ES-I3 (cell line): ENCODE data around the gene CDADC1.

ENCODE experiments used
- H3K36me3 ChIP-seq: 2 replicates; pipeline ENCODE4 v1.6.1; 2013; ENCODE audit warnings: mild to moderate bottlenecking, low read length, control low read depth, moderate library complexity; ENCODE audit not compliant: insufficient read depth
- H3K4me1 ChIP-seq: 2 replicates; pipeline ENCODE4 v1.6.1; 2013; ENCODE audit warnings: mild to moderate bottlenecking, control low read depth, low read length; ENCODE audit not compliant: insufficient read depth
- H3K9ac ChIP-seq: 2 replicates; pipeline ENCODE4 v1.6.1; 2013; ENCODE audit warnings: low read depth, mild to moderate bottlenecking, low read length, moderate library complexity
- H3K9me3 ChIP-seq: 2 replicates; pipeline ENCODE4 v1.6.1; 2013; ENCODE audit warnings: mild to moderate bottlenecking, low read length, moderate library complexity; ENCODE audit not compliant: control insufficient read depth, insufficient read depth

The CDADC1 gene

DNA sequence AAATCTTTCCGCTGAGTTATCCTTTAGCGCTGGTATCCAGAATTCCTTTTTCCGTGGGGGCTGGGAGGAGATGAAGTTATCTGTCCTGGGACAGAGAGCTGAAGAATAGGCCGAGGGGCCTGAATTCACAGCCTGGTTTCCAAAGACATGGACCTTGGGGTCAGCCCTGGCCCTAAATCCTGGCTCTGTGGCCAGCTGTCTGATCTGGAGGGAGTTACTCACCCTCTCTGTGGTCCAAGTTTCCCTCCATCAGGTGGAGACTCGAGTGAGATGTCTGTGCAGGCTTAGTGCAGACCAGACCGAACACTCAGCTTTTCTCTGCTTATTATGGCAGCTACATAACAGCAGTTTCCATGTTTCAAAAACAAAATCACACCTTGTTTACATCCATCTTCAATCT, 59.6 kb downstream of the CDADC1 start:
- no peaks in the 10 kb centered on the region for H3K9me3 ChIP-seq
- no peaks in the 10 kb centered on the region for H3K4me1 ChIP-seq
- no peak overlapping the region for H3K9ac ChIP-seq
- no peaks in the 10 kb centered on the region for H3K36me3 ChIP-seq

DNA sequence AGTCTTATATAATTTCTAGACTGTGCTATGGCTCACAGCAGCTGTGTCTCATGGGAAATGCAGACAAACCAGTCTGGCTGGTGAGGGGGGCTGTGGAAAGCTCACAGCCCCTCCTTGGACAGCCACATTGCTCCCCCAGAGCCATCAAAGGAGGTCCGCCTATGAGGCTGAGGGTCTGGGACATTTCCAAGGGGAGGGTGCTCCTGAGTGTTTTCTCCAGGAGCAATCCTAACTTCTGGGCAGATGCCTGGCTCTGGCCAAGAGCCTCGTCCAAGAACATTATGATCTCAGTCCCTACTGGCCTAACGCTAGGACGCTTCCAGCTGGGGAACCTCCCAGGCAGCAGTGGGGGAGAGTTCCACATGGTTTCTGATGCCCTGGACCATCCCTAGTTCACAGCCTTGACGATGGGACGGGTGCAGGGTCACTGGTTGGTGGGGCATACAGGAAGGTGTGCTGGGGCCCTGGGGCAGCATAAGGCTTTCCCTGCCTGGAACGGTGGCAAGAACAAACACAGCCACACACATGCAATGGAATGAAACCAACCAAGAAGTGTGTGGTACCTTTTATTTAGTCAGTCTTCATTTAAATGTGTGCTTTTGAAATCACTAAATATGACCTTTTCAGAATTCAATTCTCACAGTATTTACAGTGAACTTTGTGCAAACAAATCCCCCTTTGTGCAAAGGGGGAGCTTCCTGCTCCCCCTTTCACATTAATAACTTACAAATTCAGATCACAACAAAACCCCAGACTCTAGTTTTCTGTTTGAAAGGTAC, 60.6 kb downstream of the CDADC1 start:
- H3K4me1 ChIP-seq: no peaks in the 10 kb centered on the region
- H3K9ac ChIP-seq: no peak overlapping the region
- H3K36me3 ChIP-seq: no peaks in the 10 kb centered on the region
- H3K9me3 ChIP-seq: no peaks in the 10 kb centered on the region

DNA sequence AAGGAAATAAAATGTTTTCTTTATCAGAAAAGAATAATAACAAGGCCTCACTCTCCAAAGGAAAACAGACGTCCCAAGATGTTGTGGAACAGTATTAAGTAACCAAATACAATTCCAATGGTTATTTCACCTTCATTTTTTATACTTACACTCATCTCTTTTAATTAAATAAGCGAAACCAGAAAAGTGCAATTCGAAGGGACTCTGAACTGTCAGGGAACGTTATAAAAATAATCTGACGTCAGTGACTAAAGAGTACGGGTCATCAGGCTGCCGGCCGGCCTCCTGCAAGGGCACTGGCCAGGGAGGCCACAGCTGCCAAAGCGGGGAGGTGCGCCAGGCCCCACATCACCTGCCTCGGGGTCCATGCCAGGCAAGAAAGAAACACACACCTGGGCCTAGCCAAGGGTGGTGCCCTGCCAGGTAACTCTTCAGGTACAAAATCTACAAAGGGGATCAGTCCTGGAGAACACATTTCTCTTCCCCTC, 61.2 kb downstream of the CDADC1 start:
- Histone ChIP-seq H3K9ac (no peak overlapping the region), H3K4me1 (peaks cover 6% of the 10 kb centered on the region; the same call in 1 of the 2 replicates), H3K9me3 (no peaks in the 10 kb centered on the region), H3K36me3 (no peaks in the 10 kb centered on the region)

DNA sequence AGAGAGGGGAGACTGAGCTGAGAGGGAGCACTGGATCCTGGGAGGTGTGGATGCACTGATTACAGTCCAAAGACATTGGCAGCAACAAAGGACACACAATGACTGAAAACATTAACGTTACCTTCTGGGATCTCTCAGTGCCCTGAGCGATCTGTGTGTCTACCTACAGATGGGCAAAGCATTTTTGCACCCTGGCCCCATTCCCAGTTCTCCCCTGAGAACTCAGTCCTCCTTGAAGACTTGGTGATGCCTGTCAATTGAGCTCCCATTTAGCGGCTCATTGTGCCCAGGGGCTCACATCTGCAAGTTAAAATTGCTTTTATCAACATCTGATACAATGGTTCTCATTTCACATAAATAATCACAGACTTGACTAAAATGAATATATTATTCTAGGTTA, 62.5 kb downstream of the CDADC1 start:
- Histone ChIP-seq H3K4me1 (peaks cover 6% of the 10 kb centered on the region; the same call in 1 of the 2 replicates), H3K36me3 (no peaks in the 10 kb centered on the region), H3K9ac (no peak overlapping the region), H3K9me3 (no peaks in the 10 kb centered on the region)

DNA sequence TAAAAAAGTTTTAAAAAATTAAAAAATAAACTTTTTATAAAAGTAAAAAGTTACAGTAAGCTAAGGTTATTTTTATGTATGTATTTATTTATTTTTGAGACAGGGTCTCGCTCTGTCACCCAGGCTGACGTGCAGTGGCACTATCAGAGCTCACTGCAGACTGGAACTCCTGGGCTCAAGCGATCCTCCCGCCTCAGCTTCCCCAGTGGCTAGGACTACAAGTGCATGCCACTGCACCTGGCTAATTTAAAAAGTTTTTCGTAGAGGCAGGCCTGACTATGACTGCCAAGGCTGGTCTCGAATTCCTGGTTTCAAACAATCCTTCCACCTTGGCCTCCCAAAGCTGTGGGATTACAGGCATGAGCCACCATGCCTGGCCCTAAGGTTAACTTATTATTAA, 64.1 kb downstream of the CDADC1 start:
- H3K9me3 ChIP-seq: no peaks in the 10 kb centered on the region
- no peaks in the 10 kb centered on the region for H3K36me3 ChIP-seq
- peaks cover 6% of the 10 kb centered on the region; the same call in 1 of the 2 replicates for H3K4me1 ChIP-seq
- H3K9ac ChIP-seq: no peak overlapping the region

DNA sequence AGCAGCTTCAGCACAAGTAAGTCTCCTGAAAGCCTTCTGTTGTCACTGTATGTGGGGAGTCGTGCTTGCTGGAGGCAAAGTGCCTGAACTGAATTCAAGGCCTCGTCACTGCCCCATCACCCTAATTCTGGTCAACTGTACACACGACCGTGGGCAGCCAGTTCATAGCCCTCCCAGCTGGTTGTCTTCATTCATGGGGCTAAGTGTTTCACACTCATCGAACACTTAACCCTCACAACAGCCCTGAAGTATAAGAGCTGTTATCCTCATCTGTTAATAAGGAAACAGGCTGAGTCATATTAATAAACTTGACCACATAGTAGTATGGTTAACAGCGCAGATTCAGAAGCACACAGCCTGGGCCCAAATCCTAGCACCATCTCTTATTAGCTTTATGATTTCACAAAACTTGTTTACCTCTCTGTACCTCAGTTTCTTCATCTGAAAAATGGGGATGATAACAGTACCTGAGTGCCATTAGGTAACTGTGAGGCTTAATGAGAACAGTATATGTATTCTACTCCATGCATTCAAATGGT, 66.7 kb downstream of the CDADC1 start:
- no peak overlapping the region for H3K9ac ChIP-seq
- H3K4me1 ChIP-seq: peaks cover 6% of the 10 kb centered on the region; the same call in 1 of the 2 replicates
- H3K36me3 ChIP-seq: no peaks in the 10 kb centered on the region
- H3K9me3 ChIP-seq: no peaks in the 10 kb centered on the region

DNA sequence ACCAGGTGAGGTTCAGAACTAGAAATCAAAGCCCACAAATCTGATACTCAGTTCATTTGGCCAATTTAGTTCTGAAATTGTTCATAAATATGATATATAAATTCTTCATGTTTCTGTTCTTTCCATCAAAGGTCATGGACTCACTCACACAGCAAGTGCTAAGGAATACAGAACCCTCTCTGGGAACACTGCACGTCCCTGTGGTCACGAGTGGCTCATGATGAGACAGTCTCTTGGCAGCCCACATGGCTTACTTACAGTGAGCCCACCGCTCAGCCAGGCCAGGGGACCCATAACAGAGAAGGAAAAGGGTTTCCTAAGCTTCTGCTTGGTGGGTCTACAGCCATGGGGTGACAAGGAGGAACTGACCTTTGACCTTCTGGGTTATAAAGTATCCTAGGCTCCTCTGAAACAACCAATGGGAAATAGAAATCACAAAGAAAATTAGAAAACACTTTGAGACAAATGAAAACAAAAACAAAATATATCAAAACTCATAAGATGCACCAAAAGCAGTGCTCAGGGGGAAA, 67.4 kb downstream of the CDADC1 start:
- no peaks in the 10 kb centered on the region for H3K9me3 ChIP-seq
- H3K36me3 ChIP-seq: no peaks in the 10 kb centered on the region
- H3K9ac ChIP-seq: no peak overlapping the region
- peaks cover 6% of the 10 kb centered on the region; the same call in 1 of the 2 replicates for H3K4me1 ChIP-seq

DNA sequence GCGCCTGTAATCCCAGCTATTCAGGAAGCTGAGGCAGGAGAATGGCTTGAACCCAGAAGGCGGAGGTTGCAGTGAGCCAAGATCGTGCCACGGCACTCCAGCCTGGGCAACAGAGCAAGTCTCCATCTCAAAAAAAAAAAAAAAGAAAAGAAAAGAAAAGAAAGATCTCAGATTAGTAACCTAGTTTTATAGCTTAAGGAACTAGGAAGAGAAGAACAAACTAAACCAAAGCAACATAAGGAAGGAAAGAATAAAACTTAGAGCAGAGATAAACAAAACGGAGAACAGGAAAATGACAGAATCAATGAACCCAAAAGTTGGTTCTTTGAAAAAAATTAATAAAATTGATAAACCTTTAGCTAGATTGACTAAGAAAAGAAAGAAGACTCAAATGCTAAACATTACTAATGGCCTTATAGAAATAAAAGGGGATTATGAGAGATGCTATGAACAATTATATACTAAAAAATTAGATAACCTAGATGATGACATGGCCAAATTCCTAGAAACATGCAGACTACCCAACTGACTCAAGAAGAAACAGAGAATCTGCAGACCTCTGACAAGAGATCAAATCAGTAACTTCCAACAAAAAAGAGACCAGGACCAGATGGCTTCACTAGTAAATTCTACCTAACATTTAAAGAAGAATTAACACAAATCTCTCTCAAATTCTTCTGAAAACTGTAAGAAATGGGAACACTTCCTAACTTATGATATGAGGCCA, 68.2 kb downstream of the CDADC1 start:
- Histone ChIP-seq H3K4me1 (peaks cover 6% of the 10 kb centered on the region; the same call in 1 of the 2 replicates), H3K36me3 (no peaks in the 10 kb centered on the region)

DNA sequence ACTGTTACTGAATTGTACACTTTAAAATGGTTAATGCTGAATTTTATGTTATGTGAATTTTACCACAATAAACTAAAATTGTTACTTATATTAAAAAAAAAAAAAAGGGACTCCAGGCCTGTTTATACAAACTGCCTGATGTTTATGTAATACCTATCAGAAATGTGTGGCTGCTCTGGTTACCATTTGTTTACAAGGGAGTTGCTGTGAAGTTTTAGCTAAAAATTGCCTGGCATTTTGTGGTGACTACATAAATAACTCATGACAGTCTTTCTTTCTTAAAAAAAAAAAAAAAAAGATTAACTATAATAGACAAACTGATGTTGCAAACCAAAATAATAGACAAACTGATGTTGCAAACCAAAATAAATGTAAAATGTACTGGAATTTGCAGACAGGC, 71.8 kb downstream of the CDADC1 start:
- Histone ChIP-seq H3K4me1 (no peaks in the 10 kb centered on the region), H3K36me3 (no peaks in the 10 kb centered on the region), H3K9me3 (no peaks in the 10 kb centered on the region), H3K9ac (no peak overlapping the region)

More for the DNA sequence above, 68.2 kb downstream of the CDADC1 start:
- Histone ChIP-seq H3K9me3 (no peaks in the 10 kb centered on the region), H3K9ac (no peak overlapping the region)

DNA sequence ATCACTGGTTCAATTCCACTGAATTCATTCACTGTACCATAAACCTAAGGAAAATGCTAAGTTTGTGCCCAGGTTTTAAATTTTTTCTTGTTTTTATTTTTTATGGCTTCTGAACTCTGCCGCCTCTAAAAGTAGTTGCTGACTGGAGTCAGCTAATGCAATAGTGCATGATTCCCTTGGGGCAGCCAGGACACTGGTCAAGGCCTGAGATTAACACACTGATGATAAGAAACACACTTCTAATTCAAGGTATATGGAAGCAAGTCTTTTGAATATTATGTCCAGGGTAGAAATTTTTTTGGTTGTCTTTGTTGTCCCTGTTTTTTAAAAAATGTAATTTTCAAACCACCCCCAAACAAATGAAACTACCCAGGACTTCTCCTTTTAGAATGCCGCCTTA, 72.2 kb downstream of the CDADC1 start:
- no peaks in the 10 kb centered on the region for H3K4me1 ChIP-seq
- no peaks in the 10 kb centered on the region for H3K36me3 ChIP-seq
- no peak overlapping the region for H3K9ac ChIP-seq
- no peaks in the 10 kb centered on the region for H3K9me3 ChIP-seq

DNA sequence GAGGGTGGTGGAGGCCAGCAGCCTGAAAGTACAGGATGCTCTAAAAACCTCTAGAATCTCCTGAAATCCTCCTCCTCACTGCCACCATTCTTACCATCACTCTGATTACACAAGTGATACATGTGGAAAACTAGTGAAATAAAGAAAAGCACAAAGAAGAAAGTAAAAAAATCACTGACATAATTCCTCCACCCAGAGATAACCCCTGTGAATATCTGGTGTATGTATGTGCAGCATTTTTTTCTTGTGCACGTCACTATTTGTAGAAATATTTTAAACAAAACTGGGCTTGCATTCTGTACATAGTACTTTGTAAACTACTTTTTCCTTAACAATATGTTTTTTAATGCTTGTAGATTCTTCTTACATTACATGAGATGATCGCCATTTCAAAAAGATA, 73.2 kb downstream of the CDADC1 start:
- H3K36me3 ChIP-seq: no peaks in the 10 kb centered on the region
- H3K9ac ChIP-seq: no peak overlapping the region
- H3K4me1 ChIP-seq: no peaks in the 10 kb centered on the region
- no peaks in the 10 kb centered on the region for H3K9me3 ChIP-seq

DNA sequence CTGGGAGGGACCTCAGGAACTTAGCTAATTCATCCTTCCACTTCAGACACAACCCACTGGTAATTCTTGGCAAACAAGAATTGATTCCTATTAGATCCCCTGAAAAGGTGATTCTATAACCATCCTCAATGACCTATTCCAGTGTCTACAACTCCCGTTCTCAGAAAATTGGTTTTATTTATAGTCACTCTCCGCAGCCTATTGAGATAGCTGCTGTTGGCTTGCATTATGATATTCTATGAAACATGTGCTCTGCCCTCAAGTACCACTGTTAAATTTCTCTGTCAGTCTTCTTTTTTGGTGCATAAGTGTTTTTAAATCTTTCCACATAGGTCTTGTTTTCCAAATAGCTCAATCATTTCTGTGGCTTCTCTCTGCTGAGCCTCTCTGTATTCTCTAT, 75.0 kb downstream of the CDADC1 start:
- no peaks in the 10 kb centered on the region for H3K4me1 ChIP-seq
- H3K9me3 ChIP-seq: no peaks in the 10 kb centered on the region
- no peak overlapping the region for H3K9ac ChIP-seq
- no peaks in the 10 kb centered on the region for H3K36me3 ChIP-seq

DNA sequence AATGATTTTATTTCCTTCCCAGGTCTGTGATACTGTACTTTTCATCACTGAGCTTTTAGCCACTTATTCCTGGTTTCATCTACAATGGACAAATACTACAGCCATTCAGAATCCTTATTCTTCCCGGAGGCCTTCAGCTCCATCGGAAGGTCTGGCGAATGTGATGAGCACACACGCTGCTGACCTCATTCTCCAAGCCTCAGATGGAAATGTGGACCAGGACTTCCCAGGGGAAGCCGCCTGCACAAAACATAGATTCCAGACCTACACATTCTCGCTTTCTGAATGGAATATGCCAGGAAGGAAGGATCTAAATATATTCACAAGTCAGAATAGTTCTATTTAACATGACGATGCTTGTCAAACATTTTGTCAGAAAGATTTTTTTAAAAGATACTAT, 75.6 kb downstream of the CDADC1 start:
- H3K9me3 ChIP-seq: no peaks in the 10 kb centered on the region
- no peak overlapping the region for H3K9ac ChIP-seq
- H3K36me3 ChIP-seq: no peaks in the 10 kb centered on the region
- H3K4me1 ChIP-seq: no peaks in the 10 kb centered on the region

DNA sequence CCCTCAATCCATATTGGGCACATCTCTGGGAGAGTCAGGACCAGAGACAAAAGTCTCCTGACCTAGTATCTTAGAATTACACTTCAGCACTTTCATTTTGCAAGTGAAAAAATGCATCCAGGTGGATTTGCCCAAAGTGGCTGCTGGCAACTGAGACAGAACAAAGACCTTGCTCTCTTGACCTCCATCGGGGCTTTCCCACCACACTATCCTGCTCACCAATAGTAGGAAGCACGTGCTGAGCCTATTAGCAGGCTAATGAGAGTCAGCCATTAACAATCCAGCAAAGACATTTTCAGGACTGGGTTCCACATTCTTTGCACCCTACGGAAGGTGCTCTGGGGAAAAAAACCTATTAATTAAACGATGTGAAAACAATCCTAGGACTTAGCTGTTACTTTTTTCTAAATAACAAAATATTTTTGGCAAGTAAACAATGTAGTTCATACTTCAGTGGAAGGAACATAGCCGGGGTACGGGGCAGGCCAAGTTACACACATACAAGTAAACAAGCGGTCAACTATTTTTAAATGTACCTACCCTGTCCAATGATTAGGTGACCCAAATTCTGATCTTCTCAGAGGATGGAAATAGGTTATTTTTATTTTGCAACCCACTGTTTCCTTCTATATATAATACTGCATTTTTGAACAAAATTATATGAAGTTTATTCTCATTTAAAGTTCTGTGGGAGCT, 78.6 kb downstream of the CDADC1 start:
- no peaks in the 10 kb centered on the region for H3K36me3 ChIP-seq
- H3K9ac ChIP-seq: no peak overlapping the region
- no peaks in the 10 kb centered on the region for H3K9me3 ChIP-seq
- no peaks in the 10 kb centered on the region for H3K4me1 ChIP-seq
